HEK293T (cell line): ENCODE data around the gene RRN3.
"Not testable (repeated sequence)": the region's sequence is repeated elsewhere in the genome, so short reads cannot be mapped to it uniquely, and the experiment has no call there.

Experiments used
- ELF4 ChIP-seq: fragments of 450-650 bp; IDR thresholded peaks from 2 replicates; pipeline ENCODE4 v1.6.1; 2017; ENCODE audit warnings: antibody characterized with exemption
- FOXA1 ChIP-seq: fragments of 450-650 bp; IDR thresholded peaks from 2 replicates; pipeline ENCODE4 v1.6.1; 2016; ENCODE audit warnings: mild to moderate bottlenecking
- FOXK2 ChIP-seq: fragments of 450-650 bp; IDR thresholded peaks from 2 replicates; pipeline ENCODE4 v1.6.1; 2016; ENCODE audit warnings: mild to moderate bottlenecking
- FOXM1 ChIP-seq: fragments of 450-650 bp; IDR thresholded peaks from 2 replicates; pipeline ENCODE4 v1.6.1; 2017; ENCODE audit warnings: mild to moderate bottlenecking, borderline replicate concordance
- L3MBTL2 ChIP-seq: fragments of 450-650 bp; conservative IDR thresholded peaks from 2 replicates; pipeline ENCODE4 v1.6.1; 2016; ENCODE audit warnings: mild to moderate bottlenecking
- SUZ12 ChIP-seq: fragments of 450-650 bp; IDR thresholded peaks from 2 replicates; pipeline ENCODE4 v1.6.1; 2016; ENCODE audit warnings: mild to moderate bottlenecking

GRCh38 chr16:15130943-15131700, 37.0 kb upstream of the RRN3 start:
- not testable (repeated sequence) for TF ChIP-seq FOXM1, FOXK2, ELF4, FOXA1, L3MBTL2, SUZ12
